ENCODE measurements around the gene HSPB8.

- TF ChIP-seq CTCF (IDR thresholded peaks at IDR 0.05) = no peak
- no peak for TF ChIP-seq ZNF232 (CRISPR knock-in tag; IDR thresholded peaks at IDR 0.05)
Observed at GRCh38 chr12:119225454-119225853, 46.7 kb downstream of the HSPB8 start.

Measured in WTC11 (cell line).